GM12801 (cell line): ENCODE data around the gene DHX36.

ENCODE experiments used
- CTCF ChIP-seq: IDR thresholded peaks from one replicate; pipeline ENCODE4 v1.5.1; 2011; ENCODE audit warnings: control low read depth; ENCODE audit not compliant: insufficient read length; ENCODE audit errors: extremely low read depth

The DHX36 gene

GRCh38 chr3:154223519-154223918 is 100.8 kb downstream of the DHX36 start:
- no peak for TF ChIP-seq CTCF
